HUDEP-2 (cell line): ENCODE results near the gene RNASEH2A.

Source experiments
- DNase-seq, 76 experiments: peaks; one replicate each; lab custom pipeline; 2025; ENCODE audit not compliant: unreplicated experiment in 76 of 76; lab: John Stamatoyannopoulos, UW

The RNASEH2A gene

GRCh38 chr19:12806242-12807081, at the start of gene RNASEH2A:
Gene RNASEH2A, plus strand, starts transcription at chr19:12806584. Its CDS starts 90 bp downstream, at chr19:12806674.
- DNase-seq: peak in 73 of 76 experiments; percentile 33 to 95 (median 85)

- DNase-seq: peak in 57 of 76 experiments; percentile 29 to 78 (median 59)
These were observed 48.7 kb upstream of the RNASEH2A start for GRCh38 chr19:12757544-12758274.

GRCh38 chr19:12759686-12760085, 46.7 kb upstream of the RNASEH2A start:
- DNase-seq: peak in 20 of 76 experiments; percentile 14 to 47 (median 24)

- no peak for DNase-seq
These were observed 43.3 kb upstream of the RNASEH2A start for GRCh38 chr19:12763100-12763499.

- no peak for DNase-seq
These were observed 41.7 kb upstream of the RNASEH2A start for GRCh38 chr19:12764698-12765097.

GRCh38 chr19:12766051-12766521, 40.3 kb upstream of the RNASEH2A start:
- peak in 66 of 76 experiments; percentile 41 to 90 (median 71) for DNase-seq

- no peak for DNase-seq
These were observed 39.2 kb upstream of the RNASEH2A start for GRCh38 chr19:12767150-12767549.

GRCh38 chr19:12767666-12768065, 38.7 kb upstream of the RNASEH2A start:
- DNase-seq: no peak

- DNase-seq: peak in 2 of 76 experiments; percentile 10 to 16
These were observed 36.7 kb upstream of the RNASEH2A start for GRCh38 chr19:12769689-12770088.

GRCh38 chr19:12770922-12771321, 35.5 kb upstream of the RNASEH2A start:
- DNase-seq: no peak

- no peak for DNase-seq
These were observed 34.1 kb upstream of the RNASEH2A start for GRCh38 chr19:12772323-12772722.

- peak in 20 of 76 experiments; percentile 17 to 57 (median 36) for DNase-seq
These were observed 32.8 kb upstream of the RNASEH2A start for GRCh38 chr19:12773571-12773970.

- no peak for DNase-seq
These were observed 31.5 kb upstream of the RNASEH2A start, which contains the start of gene HOOK2 for GRCh38 chr19:12774588-12775555. Gene HOOK2, minus strand, starts transcription at chr19:12775552. Its CDS starts 103 bp downstream, at chr19:12775449.

GRCh38 chr19:12777217-12778016, 29.0 kb upstream of the RNASEH2A start:
- DNase-seq: peak in 65 of 76 experiments; percentile 32 to 86 (median 69)

- peak in 20 of 76 experiments; percentile 28 to 62 (median 44) for DNase-seq
These were observed 28.1 kb upstream of the RNASEH2A start for GRCh38 chr19:12778017-12778904.

GRCh38 chr19:12778905-12779161, 27.6 kb upstream of the RNASEH2A start:
- no peak for DNase-seq

GRCh38 chr19:12779162-12779993, 27.0 kb upstream of the RNASEH2A start:
- peak in 27 of 76 experiments; percentile 13 to 68 (median 40) for DNase-seq

- peak in 3 of 76 experiments; percentile 45 to 88 (median 57) for DNase-seq
These were observed 24.3 kb upstream of the RNASEH2A start for GRCh38 chr19:12782174-12782423.
